Heart right ventricle (tissue), 16 donors: ENCODE data around the gene SPTA1. TPM values are rescaled to one million over a fixed set of nuclear protein-coding genes. Genes with fewer than 3 reads are reported as not detected.
A peak's percentile ranks its signal among the peaks of the same experiment; 100 is the strongest.

Experiments used
- ATAC-seq, 8 donors: fragments of 200-7000 bp; cut with Tn5 transposase; one replicate each; pipeline ENCODE4 v1.9.1; 2020; ENCODE audit warnings: mild to moderate bottlenecking in 8 of 8, moderate library complexity in 8 of 8, moderate number of reproducible peaks in 1 of 8
- DNase-seq, 2 donors: peaks; one replicate each; pipeline ENCODE4 v3.0.0-alpha.2; 2020
- H3K27ac ChIP-seq, 10 donors: fragments of 200-600 bp; sonication (generic) in 2 of 10; one replicate each; pipeline versions ENCODE4 v1.5.0 to v1.8.0; 2020 to 2022; ENCODE audit warnings: mild to moderate bottlenecking in 3 of 10
- H3K27me3 ChIP-seq, 7 donors: fragments of 200-600 bp; one replicate each; pipeline ENCODE4 v1.8.0; 2021 to 2022; ENCODE audit warnings: mild to moderate bottlenecking in 2 of 7
- H3K36me3 ChIP-seq, 9 donors: fragments of 200-600 bp; sonication (generic) in 1 of 9; one replicate each; pipeline versions ENCODE4 v1.5.0 to v1.8.0; 2020 to 2022; ENCODE audit warnings: mild to moderate bottlenecking in 2 of 9
- H3K4me1 ChIP-seq, 9 donors: fragments of 200-600 bp; sonication (generic) in 1 of 9; one replicate each; pipeline versions ENCODE4 v1.5.0 to v1.8.0; 2020 to 2022; ENCODE audit warnings: mild to moderate bottlenecking in 4 of 9
- H3K4me3 ChIP-seq, 10 donors: fragments of 200-600 bp; sonication (generic) in 2 of 10; one replicate each; pipeline versions ENCODE4 v1.5.0 to v1.8.0; 2020 to 2022; ENCODE audit warnings: mild to moderate bottlenecking in 7 of 10, moderate library complexity in 2 of 10
- H3K9me3 ChIP-seq, 11 donors: fragments of 200-600 bp in 10 of 11; sonication (generic) in 2 of 11; one replicate each; pipeline versions ENCODE4 v1.5.0 to v1.8.0; 2013 to 2022; ENCODE audit warnings: mild to moderate bottlenecking in 2 of 11, control low read depth in 1 of 11, moderate library complexity in 1 of 11
- WGBS, 2 donors: extraction: QIAGEN DNeasy Blood & Tissue Kit; methylation state at CpG; one replicate each; pipeline ENCODE4 v1.1.7; 2013; ENCODE audit warnings: inconsistent platforms in 1 of 2; 5-methylcytosine and 5-hydroxymethylcytosine counted together
- intact Hi-C, 10 donors: fragments of 100-400 bp; cut with DNase I; formaldehyde crosslinking; loops; one replicate each; pipeline versions ENCODE4 v1.11.1 to v1.14.2; 2022
- polyA plus RNA-seq, 2 donors: library from polyadenylated mRNA; stranded (reverse); fragments of 200-250 nt; gene quantifications; one replicate each; pipeline ENCODE4 v1.2.3, GENCODE V29; 2013
- total RNA-seq, 10 donors: library from RNA; stranded (reverse); fragmentation: NEBNext Ultra II Directional in 3 of 10; extraction: Animal tissue kit (Norgen Biotek cat#: 25700) in 3 of 10; gene quantifications; one replicate each; pipeline versions ENCODE4 v1.2.1 to v1.2.4, GENCODE V29; 2021 to 2023
- TF ChIP-seq, protein P1 (sequence below), 9 donors: fragments of 200-600 bp; sonication (generic) in 2 of 9; IDR thresholded peaks; one replicate each; pipeline versions ENCODE4 v1.5.0 to v1.8.0; 2021 to 2022; ENCODE audit warnings: antibody characterized with exemption in 9 of 9, mild to moderate bottlenecking in 5 of 9, moderate library complexity in 1 of 9
- donor health status: Arrhythmogenic right ventricular cardiomyopathy.
- donor health status: ischemic (EF 13 %, LVEDD 7.1; RV severe dilation, severe dysfunction).
- donor health status: healthy with polysubstance abuse.
- donor health status: DM: no; HTN: yes; CAD: no.
- donor health status: DM: no; HTN: no; CAD: no.
- donor health status: ischemic (EF 25% LVEDD 6.9; RV normal size, moderate dysfunction).
- donor health status: ischemic (EF 25% LVEDD 5.7; RV mildly dilated, moderate dysfunction).
- donor health status: healthy.
- donor health status: DM: yes; HTN: yes; CAD: no.
- donor health status: Ischemic cardiomyopathy.
- donor health status: ischemic (EF 35%, LVEDD 5.7; RV mildly dilated, moderate dysfunction).
- donor health status: nonischemic (EF 11% LVEDD 7.7; RV severe dilation, severe dysfunction).
- donor health status: DM: yes; HTN: yes; CAD: no.
- donor health status: PGD.
- donor health status: ischemic (EF 29% LVEDD 5.4; RV normal size, mild dysfunction).
- donor health status: nonischemic (EF 23%, LVEDD 6.1; RV moderate dilation, normal function).

SPTA1 gene
- total and polyA plus RNA-seq, 12 donors: 0.03 to 1.2 (median 0.05) TPM; not detected in 7

DNA sequence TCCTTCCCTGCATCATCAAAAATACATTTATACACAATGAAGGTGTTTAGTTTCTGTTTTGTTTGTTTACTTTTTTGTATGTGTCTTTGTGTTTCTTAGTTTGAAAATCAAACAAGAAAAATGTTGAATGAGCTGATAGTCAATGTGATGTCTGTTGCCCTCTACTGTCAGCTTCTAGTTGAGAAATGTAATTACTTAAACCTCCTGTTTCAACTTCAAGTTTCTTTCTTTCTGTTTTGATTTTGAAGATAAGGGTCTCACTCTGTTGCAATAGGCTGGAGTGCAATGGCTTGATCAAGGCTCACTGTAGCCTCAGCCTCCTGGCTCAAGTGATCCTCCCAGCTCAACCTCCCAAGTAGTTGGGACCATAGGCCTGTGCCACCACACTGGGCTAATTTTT is 37.5 kb downstream of the SPTA1 start:
- no peak overlapping the region for H3K4me3 ChIP-seq
- intact Hi-C loops: no loop called here
- DNase-seq (no peak), ATAC-seq (no peak)
- H3K9me3 ChIP-seq: no peaks in the 10 kb centered on the region
- H3K36me3 ChIP-seq: no peaks in the 10 kb centered on the region
- H3K27ac ChIP-seq: no peak overlapping the region
- TF ChIP-seq, protein P1, sequence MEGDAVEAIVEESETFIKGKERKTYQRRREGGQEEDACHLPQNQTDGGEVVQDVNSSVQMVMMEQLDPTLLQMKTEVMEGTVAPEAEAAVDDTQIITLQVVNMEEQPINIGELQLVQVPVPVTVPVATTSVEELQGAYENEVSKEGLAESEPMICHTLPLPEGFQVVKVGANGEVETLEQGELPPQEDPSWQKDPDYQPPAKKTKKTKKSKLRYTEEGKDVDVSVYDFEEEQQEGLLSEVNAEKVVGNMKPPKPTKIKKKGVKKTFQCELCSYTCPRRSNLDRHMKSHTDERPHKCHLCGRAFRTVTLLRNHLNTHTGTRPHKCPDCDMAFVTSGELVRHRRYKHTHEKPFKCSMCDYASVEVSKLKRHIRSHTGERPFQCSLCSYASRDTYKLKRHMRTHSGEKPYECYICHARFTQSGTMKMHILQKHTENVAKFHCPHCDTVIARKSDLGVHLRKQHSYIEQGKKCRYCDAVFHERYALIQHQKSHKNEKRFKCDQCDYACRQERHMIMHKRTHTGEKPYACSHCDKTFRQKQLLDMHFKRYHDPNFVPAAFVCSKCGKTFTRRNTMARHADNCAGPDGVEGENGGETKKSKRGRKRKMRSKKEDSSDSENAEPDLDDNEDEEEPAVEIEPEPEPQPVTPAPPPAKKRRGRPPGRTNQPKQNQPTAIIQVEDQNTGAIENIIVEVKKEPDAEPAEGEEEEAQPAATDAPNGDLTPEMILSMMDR (IDR thresholded peaks at IDR 0.05): peak in 3 of 9 donors; percentile 6 to 29 (median 14)
- H3K27me3 ChIP-seq: peaks cover 0 to 4% (median 0%) of the 10 kb centered on the region in 7 donors
- peaks cover 0 to 43% (median 0%) of the 10 kb centered on the region in 9 donors for H3K4me1 ChIP-seq

- no peaks in the 10 kb centered on the region for H3K9me3 ChIP-seq
- peaks cover 0 to 4% (median 0%) of the 10 kb centered on the region in 7 donors for H3K27me3 ChIP-seq
- intact Hi-C loops: no loop called here
- 79 to 95% methylated on average over 1 of the region's 1 CpG for WGBS, 2 donors
- TF ChIP-seq, protein P1 (IDR thresholded peaks at IDR 0.05): no peak
- no peak for DNase-seq
- H3K36me3 ChIP-seq: no peaks in the 10 kb centered on the region
- H3K4me1 ChIP-seq: peaks cover 0 to 29% (median 0%) of the 10 kb centered on the region in 9 donors
- no peak overlapping the region for H3K4me3 ChIP-seq
- no peak overlapping the region for H3K27ac ChIP-seq
- ATAC-seq: no peak
Measured at GRCh38 chr1:158646465-158646864, 40.0 kb downstream of the SPTA1 start.

DNA sequence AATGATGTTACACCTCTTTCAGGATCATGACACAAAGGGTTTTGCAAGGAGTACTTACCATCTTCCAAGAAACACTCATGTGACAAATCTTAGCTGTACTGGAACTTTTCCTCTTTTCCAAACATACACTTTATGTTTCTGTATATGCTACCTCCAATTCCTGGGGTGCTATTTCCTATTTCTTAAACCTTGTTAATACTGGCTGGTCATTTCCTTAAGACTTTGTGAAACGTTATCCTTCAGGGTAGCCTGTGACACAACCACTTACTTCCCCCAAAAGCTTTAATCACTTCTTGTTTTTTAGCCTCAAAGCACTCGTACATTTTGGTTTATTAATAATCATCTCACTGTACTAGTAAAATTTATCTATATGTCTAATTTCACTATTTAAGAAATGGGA is 42.1 kb downstream of the SPTA1 start:
- peaks cover 0 to 29% (median 0%) of the 10 kb centered on the region in 9 donors for H3K4me1 ChIP-seq
- ATAC-seq: no peak
- intact Hi-C loops: no loop called here
- no peaks in the 10 kb centered on the region for H3K27me3 ChIP-seq
- no peak for DNase-seq
- H3K9me3 ChIP-seq: no peaks in the 10 kb centered on the region
- H3K4me3 ChIP-seq: no peak overlapping the region
- H3K36me3 ChIP-seq: no peaks in the 10 kb centered on the region
- TF ChIP-seq, protein P1 (IDR thresholded peaks at IDR 0.05): no peak
- 78 to 80% methylated on average over 2 of the region's 2 CpGs for WGBS, 2 donors
- H3K27ac ChIP-seq: no peak overlapping the region

DNA sequence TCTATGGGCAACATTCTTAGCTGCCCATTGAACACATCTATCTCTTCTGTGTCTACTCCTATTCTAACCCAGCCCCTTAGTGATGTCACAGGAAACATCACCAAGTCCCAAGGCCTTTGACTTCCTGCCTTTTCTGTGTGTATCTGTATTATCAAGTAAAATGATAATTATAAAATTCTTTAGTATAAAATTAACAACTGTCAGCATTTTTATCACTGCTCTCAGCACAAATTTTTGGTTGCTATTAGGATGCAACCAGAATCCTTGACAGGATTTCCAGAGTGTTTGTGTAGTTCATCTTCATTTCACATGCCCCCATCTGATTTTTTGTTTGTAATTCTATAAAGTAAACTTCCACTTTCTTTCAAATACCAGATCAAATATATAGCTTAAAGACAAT is 47.6 kb downstream of the SPTA1 start:
- H3K9me3 ChIP-seq: no peaks in the 10 kb centered on the region
- TF ChIP-seq, protein P1 (IDR thresholded peaks at IDR 0.05): no peak
- H3K4me1 ChIP-seq: peaks cover 0 to 1% (median 0%) of the 10 kb centered on the region in 9 donors
- no peak overlapping the region for H3K4me3 ChIP-seq
- no peaks in the 10 kb centered on the region for H3K36me3 ChIP-seq
- H3K27me3 ChIP-seq: no peaks in the 10 kb centered on the region
- DNase-seq (no peak), ATAC-seq (no peak)
- intact Hi-C loops: no loop called here
- no peak overlapping the region for H3K27ac ChIP-seq
